Lower lobe of right lung (tissue), 2 donors: Measurements from ENCODE around the gene TMEM204. TPM values are rescaled to one million over a fixed set of nuclear protein-coding genes. Genes with fewer than 3 reads are reported as not detected.

ENCODE experiments used
- ATAC-seq, 2 donors: fragments of 200-7000 bp; cut with Tn5 transposase; one replicate each; pipeline ENCODE4 v1.9.1; 2020 to 2022; ENCODE audit warnings: mild to moderate bottlenecking in 2 of 2, moderate library complexity in 2 of 2
- DNase-seq: peaks from one replicate; pipeline ENCODE4 v3.0.0-alpha.2; 2020
- H3K27ac ChIP-seq: fragments of 200-600 bp; one replicate; pipeline ENCODE4 v1.8.0; 2022
- H3K27me3 ChIP-seq: fragments of 200-600 bp; one replicate; pipeline ENCODE4 v1.8.0; 2022; ENCODE audit warnings: low read depth
- H3K36me3 ChIP-seq: fragments of 200-600 bp; one replicate; pipeline ENCODE4 v1.8.0; 2022; ENCODE audit warnings: mild to moderate bottlenecking
- H3K4me1 ChIP-seq: fragments of 200-600 bp; one replicate; pipeline ENCODE4 v1.8.0; 2022
- H3K4me3 ChIP-seq: fragments of 200-600 bp; one replicate; pipeline ENCODE4 v1.8.0; 2022; ENCODE audit warnings: mild to moderate bottlenecking
- H3K9me3 ChIP-seq: fragments of 200-600 bp; one replicate; pipeline ENCODE4 v1.8.0; 2022
- intact Hi-C: fragments of 100-400 bp; cut with DNase I; formaldehyde crosslinking; loops from one replicate; pipeline ENCODE4 v1.11.0; 2022
- long read RNA-seq: library from polyadenylated mRNA; unstranded; transcript quantifications from one replicate; pipeline ENCODE4 v2.0.0, GENCODE V29; 2021
- total RNA-seq: library from RNA; stranded (reverse); fragmentation: NEBNext Ultra II Directional; extraction: Animal tissue kit (Norgen Biotek cat#: 25700); gene quantifications from one replicate; pipeline ENCODE4 v1.2.1, GENCODE V29; 2021
- TF ChIP-seq, protein P1 (sequence below): fragments of 200-600 bp; IDR thresholded peaks from one replicate; pipeline ENCODE4 v1.8.0; 2022; ENCODE audit warnings: antibody characterized with exemption, mild to moderate bottlenecking
- donor health status: DM: no; HTN: yes; CAD: no; lungs with severe emphysema.

TMEM204 gene
- total RNA-seq: 63.1 TPM
- long read RNA-seq, transcript TMEM204-202 (3 exons, 1,938 nt): major isoform, 214 of 252 reads
- long read RNA-seq, partial matches to known transcripts: 5 of 252 reads
- long read RNA-seq, other reads (novel, unspliced or antisense): 33 of 252 reads

DNA sequence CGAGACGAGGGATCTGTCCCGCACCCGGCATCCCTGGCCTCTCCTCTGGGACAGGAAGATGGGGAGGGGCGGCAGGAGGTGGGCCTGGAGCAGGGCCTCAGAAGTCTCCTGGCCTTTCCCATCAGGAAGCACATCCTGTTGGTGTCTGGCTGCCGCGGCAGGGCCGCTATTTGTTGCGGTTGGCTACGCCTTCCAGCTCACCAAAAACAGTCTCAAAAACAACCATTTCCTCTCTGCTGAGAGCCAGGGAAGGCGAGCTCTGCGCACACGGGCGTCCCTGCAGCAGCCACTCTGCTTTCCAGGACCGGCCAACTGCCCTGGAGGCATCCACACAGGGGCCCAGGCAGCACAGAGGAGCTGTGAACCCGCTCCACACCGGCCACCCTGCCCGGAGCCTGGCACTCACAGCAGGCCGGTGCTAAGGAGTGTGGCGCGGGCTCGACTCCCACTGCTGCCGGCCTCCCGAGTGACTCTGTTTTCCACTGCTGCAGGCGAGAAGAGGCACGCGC is at the start of gene TMEM204:
Gene TMEM204 (plus strand): TSS at position 224 of the 509 bp plus-strand sequence. CDS start 610 bp downstream, outside the sequence.
- Histone ChIP-seq H3K4me1 (peaks cover 66% of the 10 kb centered on the region), H3K4me3 (peak within 1 kb of the TSS; percentile 73), H3K27ac (peak within 1 kb of the TSS; percentile 95), H3K27me3 (no peaks in the 10 kb centered on the region), H3K36me3 (peaks cover 32% of the 10 kb centered on the region), H3K9me3 (no peaks in the 10 kb centered on the region)
- no peak for DNase-seq
- intact Hi-C loops: no loop called here
- TF ChIP-seq, protein P1, sequence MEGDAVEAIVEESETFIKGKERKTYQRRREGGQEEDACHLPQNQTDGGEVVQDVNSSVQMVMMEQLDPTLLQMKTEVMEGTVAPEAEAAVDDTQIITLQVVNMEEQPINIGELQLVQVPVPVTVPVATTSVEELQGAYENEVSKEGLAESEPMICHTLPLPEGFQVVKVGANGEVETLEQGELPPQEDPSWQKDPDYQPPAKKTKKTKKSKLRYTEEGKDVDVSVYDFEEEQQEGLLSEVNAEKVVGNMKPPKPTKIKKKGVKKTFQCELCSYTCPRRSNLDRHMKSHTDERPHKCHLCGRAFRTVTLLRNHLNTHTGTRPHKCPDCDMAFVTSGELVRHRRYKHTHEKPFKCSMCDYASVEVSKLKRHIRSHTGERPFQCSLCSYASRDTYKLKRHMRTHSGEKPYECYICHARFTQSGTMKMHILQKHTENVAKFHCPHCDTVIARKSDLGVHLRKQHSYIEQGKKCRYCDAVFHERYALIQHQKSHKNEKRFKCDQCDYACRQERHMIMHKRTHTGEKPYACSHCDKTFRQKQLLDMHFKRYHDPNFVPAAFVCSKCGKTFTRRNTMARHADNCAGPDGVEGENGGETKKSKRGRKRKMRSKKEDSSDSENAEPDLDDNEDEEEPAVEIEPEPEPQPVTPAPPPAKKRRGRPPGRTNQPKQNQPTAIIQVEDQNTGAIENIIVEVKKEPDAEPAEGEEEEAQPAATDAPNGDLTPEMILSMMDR: no peak
- ATAC-seq: peak; percentile 41 to 55

DNA sequence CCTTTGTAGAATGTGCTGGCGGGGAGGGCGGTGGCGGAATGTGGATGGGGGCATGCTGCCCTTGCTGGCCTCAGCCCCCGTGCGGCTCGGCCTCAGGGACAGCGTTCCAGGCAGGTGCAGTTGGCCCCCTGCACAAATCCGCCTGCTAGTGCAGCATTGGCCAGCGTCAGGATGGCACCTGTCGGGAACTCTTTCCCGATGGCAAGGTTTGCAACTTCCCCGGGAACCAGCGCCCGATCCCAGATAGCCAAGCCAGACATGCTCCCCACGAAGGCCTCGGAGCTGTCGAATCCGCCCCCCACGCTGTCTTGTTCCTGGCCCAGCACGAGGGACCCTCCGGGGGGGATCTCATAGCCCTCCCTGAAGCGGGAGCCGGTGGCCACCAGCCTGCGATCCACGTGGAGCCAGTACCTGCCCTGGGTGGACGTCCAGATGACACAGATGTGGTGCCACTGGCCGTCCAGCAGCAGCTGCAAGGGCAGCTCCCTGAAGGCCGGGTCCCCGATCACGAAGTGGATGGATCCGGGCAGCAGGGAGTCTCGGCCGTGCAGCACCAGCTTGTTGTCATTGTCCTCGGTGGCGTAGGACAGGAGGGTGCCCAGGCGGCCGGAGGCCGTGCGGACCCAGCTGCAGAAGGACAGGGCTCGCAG is 47.5 kb upstream of the TMEM204 start:
- Histone ChIP-seq H3K9me3 (no peaks in the 10 kb centered on the region), H3K36me3 (no peaks in the 10 kb centered on the region), H3K27me3 (no peaks in the 10 kb centered on the region), H3K4me1 (no peaks in the 10 kb centered on the region), H3K27ac (no peak overlapping the region), H3K4me3 (no peak overlapping the region)
- ATAC-seq (no peak), DNase-seq (peak; percentile 42)
- intact Hi-C loops: no loop called here
- TF ChIP-seq, protein P1: no peak

DNA sequence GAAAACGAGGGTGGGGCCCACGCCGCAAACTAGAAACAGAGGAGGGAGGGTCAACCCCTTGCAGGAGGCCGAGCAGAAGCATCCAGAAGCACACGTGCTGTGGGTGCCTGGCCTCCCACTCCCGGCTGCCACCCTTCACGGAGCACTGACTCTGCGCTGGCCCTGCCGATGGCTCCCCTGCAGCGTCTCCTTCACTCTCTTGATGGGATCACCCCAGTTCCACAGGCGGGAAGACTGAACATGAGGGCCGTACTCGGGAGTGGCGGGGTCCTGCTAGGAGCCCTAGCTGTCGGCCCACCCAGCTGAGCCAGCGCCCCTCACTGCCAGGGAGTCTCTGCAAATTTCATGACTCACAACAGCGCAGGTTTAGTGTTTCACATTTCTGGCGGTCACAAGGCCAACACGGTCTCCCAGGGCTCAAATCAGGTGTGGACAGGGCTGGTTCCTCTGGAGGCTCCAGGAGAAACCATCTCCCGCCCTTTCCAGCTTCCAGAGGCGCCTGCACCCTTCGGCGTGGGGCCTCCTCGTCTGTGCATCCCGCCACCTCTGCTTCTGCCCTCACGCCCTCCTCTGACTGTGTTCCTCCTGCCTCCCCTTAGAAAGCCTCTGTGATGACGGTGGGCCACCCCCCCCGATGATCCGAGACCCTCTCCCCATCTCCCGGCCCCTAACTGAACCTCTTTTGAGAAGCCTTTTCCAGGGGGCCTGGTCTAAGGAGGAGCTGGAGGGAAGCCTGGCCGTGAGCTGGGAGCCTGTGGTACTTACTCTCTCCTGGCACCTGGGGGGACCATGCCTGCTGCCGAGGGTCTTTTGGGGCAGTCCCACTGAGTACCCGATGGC is 46.7 kb upstream of the TMEM204 start:
- H3K9me3 ChIP-seq: no peaks in the 10 kb centered on the region
- no peaks in the 10 kb centered on the region for H3K4me1 ChIP-seq
- ATAC-seq (no peak), DNase-seq (peak; percentile 35)
- no peaks in the 10 kb centered on the region for H3K27me3 ChIP-seq
- TF ChIP-seq, protein P1: no peak
- H3K36me3 ChIP-seq: no peaks in the 10 kb centered on the region
- no peak overlapping the region for H3K27ac ChIP-seq
- no peak overlapping the region for H3K4me3 ChIP-seq
- intact Hi-C loops: no loop called here

GRCh38 chr16:1487395-1488053 is 45.9 kb upstream of the TMEM204 start:
- H3K4me3 ChIP-seq: no peak overlapping the region
- peaks cover 4% of the 10 kb centered on the region for H3K4me1 ChIP-seq
- H3K9me3 ChIP-seq: no peaks in the 10 kb centered on the region
- no peaks in the 10 kb centered on the region for H3K36me3 ChIP-seq
- no peak overlapping the region for H3K27ac ChIP-seq
- intact Hi-C loops: no loop called here
- ATAC-seq: no peak
- no peak for DNase-seq
- H3K27me3 ChIP-seq: no peaks in the 10 kb centered on the region
- TF ChIP-seq, protein P1: no peak

DNA sequence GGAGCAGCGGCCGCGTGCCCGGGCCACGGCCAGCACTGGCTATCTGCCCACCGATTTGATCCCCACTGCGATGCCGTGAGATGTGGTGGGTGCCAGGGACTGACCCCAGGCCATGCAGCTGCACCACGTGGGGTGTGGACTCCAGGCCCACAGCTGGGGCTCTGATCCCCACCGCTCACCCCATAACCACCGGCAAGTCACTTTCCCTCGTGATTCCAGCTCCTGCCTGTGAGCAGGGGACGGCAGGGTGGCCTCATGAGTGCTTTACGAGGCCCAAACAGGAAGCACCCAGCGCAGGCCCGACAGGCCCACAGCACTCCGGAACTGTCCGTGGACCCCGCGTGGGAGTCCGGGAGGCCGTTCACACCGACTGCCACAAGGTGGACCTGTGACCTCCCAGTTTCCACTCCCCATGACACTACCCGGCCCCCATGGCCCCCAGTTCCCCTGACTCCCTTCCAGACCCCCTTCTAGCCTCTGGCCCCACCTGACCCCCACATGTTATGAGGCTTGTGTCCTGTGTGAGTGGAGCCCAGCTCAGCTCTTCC is 45.3 kb upstream of the TMEM204 start:
- no peak overlapping the region for H3K27ac ChIP-seq
- H3K4me3 ChIP-seq: no peak overlapping the region
- intact Hi-C loops: no loop called here
- ATAC-seq (no peak), DNase-seq (no peak)
- H3K27me3 ChIP-seq: no peaks in the 10 kb centered on the region
- TF ChIP-seq, protein P1: no peak
- H3K9me3 ChIP-seq: no peaks in the 10 kb centered on the region
- H3K4me1 ChIP-seq: peaks cover 8% of the 10 kb centered on the region
- no peaks in the 10 kb centered on the region for H3K36me3 ChIP-seq
